Measurements from ENCODE around the gene MAP3K8. TPM values are rescaled to one million over a fixed set of nuclear protein-coding genes. Genes with fewer than 3 reads are reported as not detected.
A peak's percentile ranks its signal among the peaks of the same experiment; 100 is the strongest.

Gene MAP3K8
- total and polyA plus RNA-seq, 9 of the 15 experiments (the other 6 are each of a cell fraction or from before 2014, with no cell fraction given): 6.9 to 23.6 (median 13.6) TPM

DNA sequence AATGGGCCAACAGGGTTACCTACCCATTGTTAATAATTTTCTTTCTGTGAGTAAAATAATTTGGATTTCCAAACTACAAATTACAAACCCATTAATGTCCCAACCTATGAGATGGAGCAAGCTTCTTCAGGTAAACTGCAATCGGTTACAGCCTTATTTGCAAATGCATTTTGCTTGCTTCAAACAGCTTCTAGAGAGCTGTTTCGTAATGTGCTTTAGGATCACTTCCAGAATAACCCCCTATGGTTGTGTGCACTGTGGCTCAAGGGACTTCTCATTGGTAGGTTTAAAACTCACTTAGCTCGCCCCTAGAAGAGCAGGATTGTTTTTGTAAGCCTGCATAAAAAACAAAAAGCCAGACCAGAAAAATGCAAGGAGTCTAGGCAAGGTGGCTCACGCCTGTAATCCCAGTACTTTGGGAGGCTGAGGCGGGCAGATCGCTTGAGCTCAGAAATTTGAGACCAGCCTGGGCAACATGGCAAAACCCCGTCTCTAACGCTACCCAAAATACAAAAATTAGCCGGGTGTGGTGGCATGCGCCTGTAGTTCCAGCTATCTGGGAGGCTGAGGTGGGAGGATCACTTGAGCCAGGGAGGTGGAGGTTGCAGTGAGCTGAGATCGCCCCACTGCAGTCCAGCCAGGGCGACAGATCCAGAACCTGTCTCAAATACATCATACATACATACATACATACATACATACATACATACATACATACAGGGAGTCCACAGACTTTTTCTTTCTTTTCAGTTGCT, 3.3 kb upstream of the MAP3K8 start (continued):
- TF ChIP-seq JUN (IDR thresholded peaks at IDR 0.05; ENCODE audit: borderline replicate concordance, low read depth, low read length) (no peak), JUN (CRISPR knock-in tag; IDR thresholded peaks at IDR 0.05; ENCODE audit: borderline replicate concordance) (no peak), HDGF (IDR thresholded peaks at IDR 0.05) (peak; percentile 73; the same call in 1 of the 2 replicates), CEBPB (tag; IDR thresholded peaks at IDR 0.05) (peak; percentile 57), HDAC3 (IDR thresholded peaks at IDR 0.05; ENCODE audit: borderline replicate concordance, partially characterized antibody) (no peak), NR3C1 (CRISPR knock-in tag; IDR thresholded peaks at IDR 0.05) (no peak), ATF1 (CRISPR knock-in tag; IDR thresholded peaks at IDR 0.05) (no peak), ATF1 (tag; IDR thresholded peaks at IDR 0.05) (no peak), ZC3H8 (IDR thresholded peaks at IDR 0.05) (no peak), HBP1 (CRISPR knock-in tag; IDR thresholded peaks at IDR 0.05) (no peak), SNRNP70 (optimal IDR thresholded peaks at IDR 0.05; ENCODE audit: low read depth, low read length) (no peak), BCOR (IDR thresholded peaks at IDR 0.05) (peak; percentile 34; the same call in 1 of the 2 replicates), GABPB2 (CRISPR knock-in tag; conservative IDR thresholded peaks at IDR 0.05) (no peak), NR2F6 (CRISPR knock-in tag; IDR thresholded peaks at IDR 0.05) (no peak), KLF16 (IDR thresholded peaks at IDR 0.05) (no peak), RBFOX2 (IDR thresholded peaks at IDR 0.05; ENCODE audit: low read depth, low read length) (no peak), ZC3H4 (CRISPR knock-in tag; IDR thresholded peaks at IDR 0.05; ENCODE audit: borderline replicate concordance) (no peak), ZNF699 (CRISPR knock-in tag; IDR thresholded peaks at IDR 0.05; ENCODE audit: insufficient replicate concordance) (no peak), CTBP1 (IDR thresholded peaks at IDR 0.05; ENCODE audit: borderline replicate concordance) (no peak), U2AF1 (optimal IDR thresholded peaks at IDR 0.05; ENCODE audit: low read depth, low read length) (no peak)
- TF ChIP-seq, protein P1, sequence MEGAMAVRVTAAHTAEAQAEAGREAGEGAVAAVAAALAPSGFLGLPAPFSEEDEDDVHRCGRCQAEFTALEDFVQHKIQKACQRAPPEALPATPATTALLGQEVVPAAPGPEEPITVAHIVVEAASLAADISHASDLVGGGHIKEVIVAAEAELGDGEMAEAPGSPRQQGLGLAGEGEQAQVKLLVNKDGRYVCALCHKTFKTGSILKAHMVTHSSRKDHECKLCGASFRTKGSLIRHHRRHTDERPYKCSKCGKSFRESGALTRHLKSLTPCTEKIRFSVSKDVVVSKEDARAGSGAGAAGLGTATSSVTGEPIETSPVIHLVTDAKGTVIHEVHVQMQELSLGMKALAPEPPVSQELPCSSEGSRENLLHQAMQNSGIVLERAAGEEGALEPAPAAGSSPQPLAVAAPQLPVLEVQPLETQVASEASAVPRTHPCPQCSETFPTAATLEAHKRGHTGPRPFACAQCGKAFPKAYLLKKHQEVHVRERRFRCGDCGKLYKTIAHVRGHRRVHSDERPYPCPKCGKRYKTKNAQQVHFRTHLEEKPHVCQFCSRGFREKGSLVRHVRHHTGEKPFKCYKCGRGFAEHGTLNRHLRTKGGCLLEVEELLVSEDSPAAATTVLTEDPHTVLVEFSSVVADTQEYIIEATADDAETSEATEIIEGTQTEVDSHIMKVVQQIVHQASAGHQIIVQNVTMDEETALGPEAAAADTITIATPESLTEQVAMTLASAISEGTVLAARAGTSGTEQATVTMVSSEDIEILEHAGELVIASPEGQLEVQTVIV (CRISPR knock-in tag; IDR thresholded peaks at IDR 0.05; ENCODE audit: borderline replicate concordance): no peak
- TF ChIP-seq, protein P2, sequence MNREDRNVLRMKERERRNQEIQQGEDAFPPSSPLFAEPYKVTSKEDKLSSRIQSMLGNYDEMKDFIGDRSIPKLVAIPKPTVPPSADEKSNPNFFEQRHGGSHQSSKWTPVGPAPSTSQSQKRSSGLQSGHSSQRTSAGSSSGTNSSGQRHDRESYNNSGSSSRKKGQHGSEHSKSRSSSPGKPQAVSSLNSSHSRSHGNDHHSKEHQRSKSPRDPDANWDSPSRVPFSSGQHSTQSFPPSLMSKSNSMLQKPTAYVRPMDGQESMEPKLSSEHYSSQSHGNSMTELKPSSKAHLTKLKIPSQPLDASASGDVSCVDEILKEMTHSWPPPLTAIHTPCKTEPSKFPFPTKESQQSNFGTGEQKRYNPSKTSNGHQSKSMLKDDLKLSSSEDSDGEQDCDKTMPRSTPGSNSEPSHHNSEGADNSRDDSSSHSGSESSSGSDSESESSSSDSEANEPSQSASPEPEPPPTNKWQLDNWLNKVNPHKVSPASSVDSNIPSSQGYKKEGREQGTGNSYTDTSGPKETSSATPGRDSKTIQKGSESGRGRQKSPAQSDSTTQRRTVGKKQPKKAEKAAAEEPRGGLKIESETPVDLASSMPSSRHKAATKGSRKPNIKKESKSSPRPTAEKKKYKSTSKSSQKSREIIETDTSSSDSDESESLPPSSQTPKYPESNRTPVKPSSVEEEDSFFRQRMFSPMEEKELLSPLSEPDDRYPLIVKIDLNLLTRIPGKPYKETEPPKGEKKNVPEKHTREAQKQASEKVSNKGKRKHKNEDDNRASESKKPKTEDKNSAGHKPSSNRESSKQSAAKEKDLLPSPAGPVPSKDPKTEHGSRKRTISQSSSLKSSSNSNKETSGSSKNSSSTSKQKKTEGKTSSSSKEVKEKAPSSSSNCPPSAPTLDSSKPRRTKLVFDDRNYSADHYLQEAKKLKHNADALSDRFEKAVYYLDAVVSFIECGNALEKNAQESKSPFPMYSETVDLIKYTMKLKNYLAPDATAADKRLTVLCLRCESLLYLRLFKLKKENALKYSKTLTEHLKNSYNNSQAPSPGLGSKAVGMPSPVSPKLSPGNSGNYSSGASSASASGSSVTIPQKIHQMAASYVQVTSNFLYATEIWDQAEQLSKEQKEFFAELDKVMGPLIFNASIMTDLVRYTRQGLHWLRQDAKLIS (CRISPR knock-in tag; IDR thresholded peaks at IDR 0.05): no peak
